GM12891 (cell line): Measurements from ENCODE around the gene ABHD17A.
A peak's percentile ranks its signal among the peaks of the same experiment; 100 is the strongest.

Experiments
- DNase-seq: peaks from one replicate; pipeline ENCODE4 v3.0.0; 2011; ENCODE audit warnings: low spot score; ENCODE audit not compliant: insufficient read length
- FAIRE-seq: peaks from 2 replicates; lab custom pipeline; 2011; peaks lifted over from hg19 to GRCh38; lab: Jason Lieb, UNC
- PAX5 ChIP-seq: IDR thresholded peaks from 2 replicates; pipeline ENCODE4 v1.6.1; 2011; ENCODE audit warnings: low read length, moderate library complexity, mild to moderate bottlenecking; ENCODE audit not compliant: insufficient read depth, severe bottlenecking
- POLR2A ChIP-seq: IDR thresholded peaks from 2 replicates; pipeline ENCODE4 v1.6.1; 2011; ENCODE audit warnings: low read depth, low read length, control low read depth
- POLR2AphosphoS5 ChIP-seq: IDR thresholded peaks from 2 replicates; pipeline ENCODE4 v1.6.1; 2011; ENCODE audit warnings: low read depth, low read length, control low read depth
- POU2F2 ChIP-seq: IDR thresholded peaks from 2 replicates; pipeline ENCODE4 v1.6.1; 2011; ENCODE audit warnings: low read depth, mild to moderate bottlenecking, control low read depth, low read length, moderate library complexity
- SPI1 ChIP-seq: IDR thresholded peaks from 2 replicates; pipeline ENCODE4 v1.6.1; 2011; ENCODE audit warnings: low read depth, low read length, control low read depth
- TAF1 ChIP-seq: IDR thresholded peaks from 2 replicates; pipeline ENCODE4 v1.6.1; 2011; ENCODE audit warnings: low read depth, low read length, control low read depth

Gene ABHD17A

DNA sequence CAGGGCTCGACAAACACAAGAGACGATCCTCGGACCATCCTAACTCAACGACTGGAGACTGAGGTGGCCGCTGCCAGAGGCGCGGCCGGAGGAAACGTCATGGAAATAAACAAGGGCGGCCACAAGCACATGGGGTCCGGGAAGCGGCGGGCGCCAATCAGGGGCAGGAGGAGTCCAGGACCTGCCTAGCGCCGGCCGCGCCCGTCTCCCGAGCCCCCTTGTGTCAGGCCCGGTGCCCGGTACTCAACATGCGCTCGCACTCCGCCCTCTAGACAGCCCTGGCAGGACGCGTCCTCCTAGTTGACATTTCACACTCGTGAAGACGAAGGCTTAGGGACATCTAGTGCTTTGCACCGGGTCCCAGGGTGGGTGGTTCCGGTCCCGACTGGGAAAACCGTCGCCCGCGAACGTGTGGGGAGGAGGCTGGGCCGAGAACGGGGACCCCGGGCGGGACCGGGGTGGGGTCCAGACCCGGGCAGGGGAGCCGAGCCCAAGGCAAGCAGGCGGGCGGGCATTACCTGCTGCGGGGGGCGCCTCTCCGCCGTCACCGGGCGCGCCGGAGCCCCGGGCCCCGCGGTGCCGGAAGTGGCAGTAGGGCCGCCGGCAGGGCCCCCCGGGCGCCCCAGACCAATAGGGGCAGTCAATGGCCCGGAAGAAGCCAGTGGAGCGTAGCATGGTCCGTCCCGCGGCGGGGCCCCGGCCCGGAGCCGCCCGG, 37.5 kb downstream of the ABHD17A start:
- no peak for DNase-seq
- FAIRE-seq = peak; percentile 78
- TF ChIP-seq PAX5 (no peak), SPI1 (no peak), POLR2A (no peak), POLR2AphosphoS5 (no peak; the same call in 1 of the 2 replicates)

DNA sequence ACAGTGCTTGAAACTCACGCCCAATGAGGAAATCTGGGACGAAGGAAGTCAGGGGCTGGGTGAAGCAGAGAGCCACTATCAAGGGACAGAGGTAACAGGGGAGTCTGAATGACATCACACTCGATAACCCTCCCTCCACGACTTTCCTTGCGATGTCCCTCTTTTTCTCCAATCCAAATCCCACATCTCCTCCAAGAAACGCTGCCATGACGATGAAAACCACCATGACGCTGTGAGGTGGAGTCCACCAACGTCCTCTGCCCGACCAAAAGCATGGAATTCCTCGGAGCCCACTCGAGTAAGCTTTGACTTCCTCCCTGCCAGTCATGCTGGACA, 38.0 kb downstream of the ABHD17A start:
- peak; percentile 72 for FAIRE-seq
- TF ChIP-seq TAF1 = no peak
- TF ChIP-seq POLR2A = no peak
- TF ChIP-seq POLR2AphosphoS5 = no peak
- TF ChIP-seq POU2F2 = no peak
- no peak for TF ChIP-seq SPI1
- TF ChIP-seq PAX5 = no peak
- no peak for DNase-seq

DNA sequence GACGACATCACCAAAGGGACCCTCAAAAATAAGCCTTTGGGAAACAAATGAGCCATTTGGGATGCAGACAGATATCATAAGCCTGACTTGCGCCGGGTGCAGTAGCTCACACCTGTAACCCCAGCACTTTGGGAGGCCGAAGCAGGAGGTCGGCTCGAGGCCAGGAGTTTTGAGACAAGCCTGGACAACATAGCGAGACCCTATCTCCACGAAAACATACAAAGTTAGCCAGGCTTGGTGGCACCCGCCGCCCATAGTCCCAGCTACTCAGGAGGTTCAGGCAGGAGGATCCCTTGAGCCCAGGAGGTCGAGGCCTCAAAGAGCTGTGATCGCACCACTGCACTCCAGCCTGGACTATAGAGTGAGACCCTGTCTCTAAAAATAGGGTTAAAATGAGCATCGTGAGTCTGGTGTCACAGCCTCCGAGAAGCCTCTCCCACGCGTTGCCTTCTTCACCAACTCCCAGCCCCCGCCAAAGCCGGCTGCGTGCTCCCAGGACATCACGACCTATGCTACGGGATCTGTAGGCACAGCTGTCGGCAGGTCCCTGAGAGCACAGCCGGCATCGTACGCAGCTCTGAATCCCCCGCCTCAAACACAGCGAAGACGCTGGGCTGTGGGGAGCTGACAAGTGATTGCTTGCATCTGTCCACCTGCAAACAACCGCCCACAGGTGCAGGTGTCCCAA, 38.6 kb downstream of the ABHD17A start:
- no peak for FAIRE-seq
- TF ChIP-seq PAX5 = no peak
- TF ChIP-seq TAF1 = no peak
- no peak for TF ChIP-seq POLR2AphosphoS5
- no peak for TF ChIP-seq POLR2A
- TF ChIP-seq SPI1 = no peak
- TF ChIP-seq POU2F2 = no peak
- DNase-seq = no peak

DNA sequence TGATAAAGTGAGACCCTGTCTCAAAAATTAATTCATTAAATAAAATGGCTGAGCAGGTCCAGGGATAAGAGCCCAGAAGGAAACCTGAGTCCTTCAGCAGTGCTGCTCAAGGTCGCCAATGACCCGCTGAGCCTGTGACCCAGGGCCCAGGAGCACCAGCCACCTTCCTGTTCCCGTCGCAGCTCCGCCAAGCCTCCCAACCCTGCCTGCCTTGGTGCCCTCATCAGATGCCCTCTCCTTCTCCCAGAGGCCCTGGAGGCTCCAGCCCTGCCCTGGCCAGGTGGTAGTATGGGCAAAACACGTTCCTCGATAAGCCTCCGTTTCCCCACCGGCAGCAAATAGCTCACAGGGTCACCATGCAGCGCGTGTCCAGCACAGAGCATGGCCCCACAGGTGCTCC, 39.7 kb downstream of the ABHD17A start:
- no peak for DNase-seq
- no peak for TF ChIP-seq SPI1
- no peak for TF ChIP-seq PAX5
- no peak for TF ChIP-seq TAF1
- TF ChIP-seq POLR2AphosphoS5 = no peak
- no peak for TF ChIP-seq POU2F2
- no peak for TF ChIP-seq POLR2A
- FAIRE-seq = no peak

DNA sequence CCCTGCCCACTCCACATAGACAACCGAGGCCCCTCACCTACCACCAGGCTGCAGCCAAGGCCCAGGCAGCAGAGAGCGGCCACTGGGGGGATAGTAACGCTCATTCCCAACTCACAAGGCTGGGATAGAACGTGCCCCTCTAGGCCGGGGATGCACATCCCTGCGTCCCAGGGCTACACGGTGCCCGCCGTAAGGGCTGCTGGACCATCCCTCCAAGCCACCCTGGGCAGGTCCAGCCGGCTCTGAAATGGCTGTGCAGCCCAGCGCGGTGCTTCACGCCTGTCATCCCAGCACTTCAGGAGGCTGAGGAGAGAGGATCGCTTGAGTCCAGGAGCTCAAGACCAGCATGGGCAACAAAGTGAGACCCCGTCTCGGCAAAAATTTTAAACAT, 40.2 kb downstream of the ABHD17A start:
- FAIRE-seq (no peak), DNase-seq (no peak)
- no peak for TF ChIP-seq POU2F2
- TF ChIP-seq PAX5 = no peak
- no peak for TF ChIP-seq POLR2A
- no peak for TF ChIP-seq SPI1
- no peak for TF ChIP-seq POLR2AphosphoS5
- TF ChIP-seq TAF1 = no peak

DNA sequence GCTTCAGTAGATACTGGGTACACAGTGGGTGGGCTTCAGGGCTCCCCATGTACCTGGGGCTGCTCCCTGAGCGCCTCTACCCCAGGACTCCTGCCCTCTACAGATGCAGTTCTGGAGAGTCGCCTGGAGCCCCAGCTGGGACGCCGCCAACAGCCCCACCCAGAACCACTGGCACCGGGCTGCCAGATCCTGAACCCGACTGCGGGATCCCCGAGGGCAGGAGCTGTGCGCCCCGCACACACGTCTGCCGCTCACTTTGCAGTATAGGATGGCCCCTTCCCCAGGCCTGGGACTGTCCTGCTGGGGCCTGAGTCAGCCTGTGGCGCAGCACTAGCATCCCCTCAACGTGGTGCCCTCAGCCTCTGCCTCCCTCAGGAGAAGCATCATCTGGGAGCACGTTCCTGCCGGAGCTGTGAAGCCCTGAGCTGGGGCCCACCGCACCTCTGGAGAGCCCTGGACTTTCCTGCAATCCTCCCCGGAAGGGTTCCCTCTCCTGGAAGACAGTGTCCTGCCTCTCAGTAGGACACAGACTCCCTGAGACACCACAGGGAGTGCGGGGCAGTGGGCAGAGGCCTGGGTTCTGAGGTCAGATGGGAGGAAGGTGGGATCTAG, 40.7 kb downstream of the ABHD17A start:
- FAIRE-seq (no peak), DNase-seq (no peak)
- TF ChIP-seq TAF1 (no peak), POU2F2 (no peak), PAX5 (no peak), POLR2AphosphoS5 (no peak), SPI1 (no peak), POLR2A (no peak)

DNA sequence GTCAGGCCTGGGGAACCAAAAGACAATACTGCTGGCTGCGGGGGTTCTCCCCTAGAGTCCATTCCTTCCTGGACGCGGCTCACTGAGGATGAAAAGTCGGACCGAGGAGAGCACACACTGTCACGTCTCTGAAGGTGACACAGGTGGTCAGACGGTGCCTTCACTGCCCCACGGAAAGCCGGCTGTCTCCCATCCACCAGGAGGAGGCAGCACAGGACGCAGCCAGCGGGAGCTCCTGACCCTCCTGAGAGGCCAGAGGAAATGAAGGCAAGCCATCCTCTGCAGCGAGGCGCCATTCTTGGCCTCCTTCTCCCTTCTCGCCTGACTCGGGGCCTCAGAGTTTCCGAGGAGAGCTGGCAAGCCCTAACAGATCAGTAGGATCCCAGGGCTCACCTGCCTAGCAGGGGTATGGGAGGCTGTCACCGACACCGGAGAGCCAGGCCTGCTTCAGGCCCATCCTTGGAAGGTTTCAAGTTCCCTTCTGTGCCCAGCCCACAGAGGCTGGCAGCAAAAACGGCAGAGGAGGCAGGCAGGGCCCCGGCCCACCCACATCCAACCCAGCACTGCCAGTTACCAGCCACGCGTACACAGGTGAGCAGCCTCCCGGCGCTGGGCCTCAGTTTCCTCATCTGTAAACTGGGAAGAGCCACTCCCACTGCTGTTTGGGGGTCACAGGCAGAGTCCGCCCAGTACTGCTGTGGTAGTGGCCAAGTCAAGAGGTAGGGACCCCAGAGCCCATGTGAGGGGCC, 41.5 kb downstream of the ABHD17A start:
- DNase-seq (no peak), FAIRE-seq (no peak)
- TF ChIP-seq PAX5 = no peak
- no peak for TF ChIP-seq TAF1
- TF ChIP-seq SPI1 = no peak
- TF ChIP-seq POLR2A = no peak
- no peak for TF ChIP-seq POU2F2
- no peak for TF ChIP-seq POLR2AphosphoS5

DNA sequence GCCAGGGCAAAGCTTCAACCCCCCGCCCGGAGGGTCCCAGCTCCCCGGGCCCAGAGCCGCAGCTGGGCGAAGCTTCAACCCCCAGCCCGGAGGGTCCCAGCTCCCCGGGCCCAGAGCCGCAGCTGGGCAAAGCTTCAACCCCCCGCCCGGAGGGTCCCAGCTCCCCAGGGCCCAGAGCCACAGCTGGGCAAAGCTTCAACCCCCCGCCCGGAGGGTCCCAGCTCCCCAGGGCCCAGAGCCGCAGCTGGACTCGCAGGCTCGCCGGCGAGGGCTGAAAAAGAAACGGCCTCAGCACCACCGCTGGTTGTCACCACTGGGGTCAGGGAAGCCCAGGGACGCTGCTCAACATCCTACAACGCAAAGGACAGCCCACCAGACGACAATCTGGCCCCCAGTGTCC, 42.2 kb downstream of the ABHD17A start:
- DNase-seq (no peak), FAIRE-seq (no peak)
- TF ChIP-seq POLR2A = no peak
- TF ChIP-seq PAX5 = no peak
- no peak for TF ChIP-seq POLR2AphosphoS5

DNA sequence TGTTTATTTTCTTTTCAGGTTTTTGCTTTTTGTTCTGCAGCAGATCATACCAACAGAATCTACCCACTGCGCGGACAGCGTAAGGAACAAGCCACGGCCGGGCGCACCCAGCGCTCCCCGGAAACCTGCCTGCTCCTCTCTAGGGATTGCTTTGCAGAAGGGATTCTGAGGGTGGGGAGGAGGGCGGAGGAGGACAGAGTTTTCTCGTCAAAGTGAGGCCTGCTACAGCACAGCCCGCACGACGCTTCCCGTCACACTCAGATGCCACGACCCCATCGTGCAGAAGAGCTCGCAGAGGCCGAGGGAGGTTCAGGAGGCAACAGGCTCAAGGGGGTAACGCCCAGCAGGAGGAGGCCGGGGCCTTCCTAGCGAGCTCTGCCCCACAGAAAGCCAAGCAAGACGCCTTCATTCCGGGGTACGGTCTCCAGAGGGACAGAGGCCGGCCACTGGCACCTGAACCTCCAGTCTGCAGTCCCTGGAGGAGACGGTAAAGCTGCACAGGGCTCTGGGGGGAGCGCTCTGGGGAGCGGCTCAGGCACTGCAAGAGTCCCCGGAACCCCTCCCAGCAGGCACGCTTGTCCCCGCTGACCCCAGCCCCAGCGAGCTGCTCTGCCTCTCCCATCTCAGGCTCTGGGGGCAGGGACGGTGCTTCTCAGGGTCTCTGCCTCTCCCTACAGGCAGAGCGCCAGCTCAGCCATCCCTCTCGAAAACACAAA, 43.9 kb downstream of the ABHD17A start:
- no peak for FAIRE-seq
- TF ChIP-seq POLR2A = no peak
- TF ChIP-seq SPI1 = no peak
- no peak for TF ChIP-seq POU2F2
- no peak for TF ChIP-seq POLR2AphosphoS5
- DNase-seq = no peak

DNA sequence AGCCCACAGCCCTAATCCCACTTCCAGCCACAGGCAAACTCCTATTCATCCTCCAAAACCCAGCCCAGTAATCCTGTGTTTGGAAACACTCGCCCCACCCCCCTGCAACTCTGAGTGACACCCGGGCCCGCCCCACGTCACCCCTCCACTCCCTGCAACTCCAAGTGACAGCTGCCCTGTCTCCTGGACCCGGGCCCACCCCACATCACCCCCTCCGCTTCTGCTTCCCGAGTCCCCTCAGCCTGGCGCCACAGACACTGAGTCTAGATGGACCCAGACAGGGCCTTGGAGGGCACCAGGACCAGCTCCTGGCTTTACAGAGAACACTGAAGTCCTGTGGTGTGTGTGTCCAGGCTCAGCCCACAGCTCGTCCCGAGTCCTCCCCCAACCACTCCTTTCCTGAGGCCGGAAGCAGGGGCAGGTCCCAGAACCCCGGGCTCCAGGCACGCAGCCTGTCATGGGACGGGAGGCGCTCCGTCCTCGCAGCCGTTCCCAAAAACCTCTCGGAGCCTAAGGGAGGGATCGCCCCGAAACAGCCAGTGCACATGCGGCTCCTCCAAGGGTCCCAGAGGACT, 44.7 kb downstream of the ABHD17A start:
- TF ChIP-seq TAF1 (no peak), POLR2AphosphoS5 (no peak), POU2F2 (no peak), SPI1 (no peak), PAX5 (no peak)
- FAIRE-seq (no peak), DNase-seq (no peak)
